Glomerular visceral epithelial cell (primary cell): ENCODE measurements around the gene SPSB4.
"Not testable (repeated sequence)": the region's sequence is repeated elsewhere in the genome, so short reads cannot be mapped to it uniquely, and the experiment has no call there.

Experiments used
- DNase-seq: peaks from one replicate; pipeline ENCODE4 v3.0.0-alpha.2; 2016; ENCODE audit errors: extremely low spot score

SPSB4 gene

GRCh38 chr3:141095546-141095937 lies 44.4 kb downstream of the SPSB4 start:
- DNase-seq = no peak

- no peak for DNase-seq
Measured at GRCh38 chr3:141096164-141096563, 45.0 kb downstream of the SPSB4 start.

GRCh38 chr3:141096981-141097380 lies 45.8 kb downstream of the SPSB4 start:
- no peak for DNase-seq

GRCh38 chr3:141100112-141100511 lies 49.0 kb downstream of the SPSB4 start:
- DNase-seq = no peak

- DNase-seq = no peak
Measured at GRCh38 chr3:141100531-141101320, 49.6 kb downstream of the SPSB4 start.

- no peak for DNase-seq
Measured at GRCh38 chr3:141102372-141102771, 51.2 kb downstream of the SPSB4 start.

GRCh38 chr3:141103067-141103466 lies 51.9 kb downstream of the SPSB4 start:
- DNase-seq = no peak

GRCh38 chr3:141103503-141103902 lies 52.4 kb downstream of the SPSB4 start:
- DNase-seq = no peak

GRCh38 chr3:141104151-141104821 lies 53.1 kb downstream of the SPSB4 start:
- no peak for DNase-seq

- DNase-seq = peak; percentile 69
Measured at GRCh38 chr3:141105828-141106628, 54.9 kb downstream of the SPSB4 start.

GRCh38 chr3:141106842-141107241 lies 55.7 kb downstream of the SPSB4 start:
- DNase-seq = no peak

- no peak for DNase-seq
Measured at GRCh38 chr3:141108039-141108438, 56.9 kb downstream of the SPSB4 start.

GRCh38 chr3:141109751-141110150 lies 58.6 kb downstream of the SPSB4 start:
- DNase-seq = no peak

- DNase-seq = no peak
Measured at GRCh38 chr3:141110322-141110721, 59.2 kb downstream of the SPSB4 start.

GRCh38 chr3:141111364-141112155 lies 60.4 kb downstream of the SPSB4 start:
- no peak for DNase-seq

- no peak for DNase-seq
Measured at GRCh38 chr3:141112686-141113297, 61.6 kb downstream of the SPSB4 start.

- DNase-seq = not testable (repeated sequence)
Measured at GRCh38 chr3:141113680-141114079, 62.5 kb downstream of the SPSB4 start.

GRCh38 chr3:141114179-141114745 lies 63.1 kb downstream of the SPSB4 start:
- no peak for DNase-seq

- no peak for DNase-seq
Measured at GRCh38 chr3:141114816-141115460, 63.8 kb downstream of the SPSB4 start.

GRCh38 chr3:141115789-141116541 lies 64.8 kb downstream of the SPSB4 start:
- DNase-seq = no peak
